ENCODE data around the gene AP4M1. TPM values are rescaled to one million over a fixed set of nuclear protein-coding genes. Genes with fewer than 3 reads are reported as not detected.

Gene AP4M1
- total and polyA plus RNA-seq, 9 of the 15 experiments (the other 6 are each of a cell fraction or from before 2014, with no cell fraction given), result 1.3 to 30.9 (median 14.1) TPM

GRCh38 chr7:100081535-100082102 lies 19.8 kb upstream of the AP4M1 start, which contains the start of gene ZNF3 (continued):
- TF ChIP-seq JUND (IDR thresholded peaks at IDR 0.05; ENCODE audit: borderline replicate concordance, low read depth, low read length) (peak; percentile 93), JUND (tag; IDR thresholded peaks at IDR 0.05; ENCODE audit: borderline replicate concordance, low read depth, low read length) (no peak; the same call in 2 of the 3 replicates), ZNF695 (CRISPR knock-in tag; IDR thresholded peaks at IDR 0.05) (no peak), ETV5 (CRISPR knock-in tag; IDR thresholded peaks at IDR 0.05; ENCODE audit: low read depth) (peak; percentile 88), ZNF551 (CRISPR knock-in tag; IDR thresholded peaks at IDR 0.05) (no peak), NBN (IDR thresholded peaks at IDR 0.05; ENCODE audit: low read depth) (peak; percentile 95), TCF3 (CRISPR knock-in tag; IDR thresholded peaks at IDR 0.05) (peak; percentile 55; the same call in 1 of the 2 replicates), HNRNPLL (IDR thresholded peaks at IDR 0.05; ENCODE audit: low read depth, low read length, poor library complexity, severe bottlenecking) (peak; percentile 6), TCF7 (IDR thresholded peaks at IDR 0.05; ENCODE audit: borderline replicate concordance) (peak; percentile 68), MTA2 (IDR thresholded peaks at IDR 0.05; ENCODE audit: low read depth) (peak; percentile 83; the same call in 1 of the 2 replicates), ATF4 (CRISPR knock-in tag; IDR thresholded peaks at IDR 0.05) (no peak), ZNF277 (CRISPR knock-in tag; IDR thresholded peaks at IDR 0.05; ENCODE audit: borderline replicate concordance) (no peak), CHD1 (IDR thresholded peaks at IDR 0.05; ENCODE audit: low read length) (no peak), NUFIP1 (IDR thresholded peaks at IDR 0.05; ENCODE audit: partially characterized antibody) (no peak), SPI1 (IDR thresholded peaks at IDR 0.05; ENCODE audit: borderline replicate concordance, low read depth, low read length) (peak; percentile 64), ZNF239 (CRISPR knock-in tag; IDR thresholded peaks at IDR 0.05) (peak; percentile 8; the same call in 1 of the 2 replicates), PHF8 (IDR thresholded peaks at IDR 0.05; ENCODE audit: borderline replicate concordance, low read length) (peak; percentile 96; the same call in 1 of the 2 replicates), PCBP2 (IDR thresholded peaks at IDR 0.05; ENCODE audit: low read depth, low read length, poor library complexity, severe bottlenecking) (no peak)
- TF ChIP-seq, protein P1, sequence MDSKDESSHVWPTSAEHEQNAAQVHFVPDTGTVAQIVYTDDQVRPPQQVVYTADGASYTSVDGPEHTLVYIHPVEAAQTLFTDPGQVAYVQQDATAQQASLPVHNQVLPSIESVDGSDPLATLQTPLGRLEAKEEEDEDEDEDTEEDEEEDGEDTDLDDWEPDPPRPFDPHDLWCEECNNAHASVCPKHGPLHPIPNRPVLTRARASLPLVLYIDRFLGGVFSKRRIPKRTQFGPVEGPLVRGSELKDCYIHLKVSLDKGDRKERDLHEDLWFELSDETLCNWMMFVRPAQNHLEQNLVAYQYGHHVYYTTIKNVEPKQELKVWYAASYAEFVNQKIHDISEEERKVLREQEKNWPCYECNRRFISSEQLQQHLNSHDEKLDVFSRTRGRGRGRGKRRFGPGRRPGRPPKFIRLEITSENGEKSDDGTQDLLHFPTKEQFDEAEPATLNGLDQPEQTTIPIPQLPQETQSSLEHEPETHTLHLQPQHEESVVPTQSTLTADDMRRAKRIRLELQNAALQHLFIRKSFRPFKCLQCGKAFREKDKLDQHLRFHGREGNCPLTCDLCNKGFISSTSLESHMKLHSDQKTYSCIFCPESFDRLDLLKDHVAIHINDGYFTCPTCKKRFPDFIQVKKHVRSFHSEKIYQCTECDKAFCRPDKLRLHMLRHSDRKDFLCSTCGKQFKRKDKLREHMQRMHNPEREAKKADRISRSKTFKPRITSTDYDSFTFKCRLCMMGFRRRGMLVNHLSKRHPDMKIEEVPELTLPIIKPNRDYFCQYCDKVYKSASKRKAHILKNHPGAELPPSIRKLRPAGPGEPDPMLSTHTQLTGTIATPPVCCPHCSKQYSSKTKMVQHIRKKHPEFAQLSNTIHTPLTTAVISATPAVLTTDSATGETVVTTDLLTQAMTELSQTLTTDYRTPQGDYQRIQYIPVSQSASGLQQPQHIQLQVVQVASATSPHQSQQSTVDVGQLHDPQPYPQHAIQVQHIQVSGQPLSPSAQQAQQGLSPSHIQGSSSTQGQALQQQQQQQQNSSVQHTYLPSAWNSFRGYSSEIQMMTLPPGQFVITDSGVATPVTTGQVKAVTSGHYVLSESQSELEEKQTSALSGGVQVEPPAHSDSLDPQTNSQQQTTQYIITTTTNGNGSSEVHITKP (IDR thresholded peaks at IDR 0.05; ENCODE audit: partially characterized antibody), result peak; percentile 62
- TF ChIP-seq, protein P2, sequence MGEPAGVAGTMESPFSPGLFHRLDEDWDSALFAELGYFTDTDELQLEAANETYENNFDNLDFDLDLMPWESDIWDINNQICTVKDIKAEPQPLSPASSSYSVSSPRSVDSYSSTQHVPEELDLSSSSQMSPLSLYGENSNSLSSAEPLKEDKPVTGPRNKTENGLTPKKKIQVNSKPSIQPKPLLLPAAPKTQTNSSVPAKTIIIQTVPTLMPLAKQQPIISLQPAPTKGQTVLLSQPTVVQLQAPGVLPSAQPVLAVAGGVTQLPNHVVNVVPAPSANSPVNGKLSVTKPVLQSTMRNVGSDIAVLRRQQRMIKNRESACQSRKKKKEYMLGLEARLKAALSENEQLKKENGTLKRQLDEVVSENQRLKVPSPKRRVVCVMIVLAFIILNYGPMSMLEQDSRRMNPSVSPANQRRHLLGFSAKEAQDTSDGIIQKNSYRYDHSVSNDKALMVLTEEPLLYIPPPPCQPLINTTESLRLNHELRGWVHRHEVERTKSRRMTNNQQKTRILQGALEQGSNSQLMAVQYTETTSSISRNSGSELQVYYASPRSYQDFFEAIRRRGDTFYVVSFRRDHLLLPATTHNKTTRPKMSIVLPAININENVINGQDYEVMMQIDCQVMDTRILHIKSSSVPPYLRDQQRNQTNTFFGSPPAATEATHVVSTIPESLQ (CRISPR knock-in tag; IDR thresholded peaks at IDR 0.05), result peak; percentile 88

Data from K562 (cell line).